MM.1S (cell line): Measurements from ENCODE around the gene JDP2.
A peak's percentile ranks its signal among the peaks of the same experiment; 100 is the strongest.

ENCODE experiments used
- DNase-seq: peaks from one replicate; pipeline ENCODE4 v3.0.0-alpha.2; 2015
- H2AFZ ChIP-seq: fragments of 300-600 bp; sonication (generic); 2 replicates; pipeline ENCODE4 v1.6.0; 2016; ENCODE audit warnings: antibody characterized with exemption, low read length
- H3F3A ChIP-seq: fragments of 300-600 bp; sonication (generic); 2 replicates; pipeline ENCODE4 v1.6.1; 2016; ENCODE audit warnings: mild to moderate bottlenecking, antibody characterized with exemption, low read length, moderate library complexity, mixed read lengths; ENCODE audit not compliant: insufficient read depth
- H3K27ac ChIP-seq: fragments of 300-600 bp; sonication (generic); 2 replicates; pipeline ENCODE4 v1.5.1; 2016; ENCODE audit warnings: mild to moderate bottlenecking, low read length
- H3K27me3 ChIP-seq: fragments of 300-600 bp; sonication (generic); replicated peaks from 2 replicates; pipeline ENCODE4 v1.6.0; 2016; ENCODE audit warnings: low read length; ENCODE audit not compliant: insufficient read depth
- H3K36me3 ChIP-seq: fragments of 300-600 bp; sonication (generic); replicated peaks from 2 replicates; pipeline ENCODE4 v1.6.1; 2016; ENCODE audit warnings: mild to moderate bottlenecking, low read length, mixed read lengths; ENCODE audit not compliant: insufficient read depth
- H3K4me1 ChIP-seq: fragments of 300-600 bp; sonication (generic); 2 replicates; pipeline ENCODE4 v1.6.1; 2016; ENCODE audit warnings: low read length, mixed read lengths
- H3K4me2 ChIP-seq: fragments of 300-600 bp; sonication (generic); 2 replicates; pipeline ENCODE4 v1.6.0; 2016; ENCODE audit warnings: low read depth, low read length
- H3K4me3 ChIP-seq: fragments of 300-600 bp; sonication (generic); 2 replicates; pipeline ENCODE4 v1.5.1; 2016; ENCODE audit warnings: low read length, mixed read lengths
- H3K79me2 ChIP-seq: fragments of 300-600 bp; sonication (generic); 2 replicates; pipeline ENCODE4 v1.6.1; 2016; ENCODE audit warnings: mixed run types, low read length, mixed read lengths
- H3K9ac ChIP-seq: fragments of 300-600 bp; sonication (generic); 2 replicates; pipeline ENCODE4 v1.6.1; 2016; ENCODE audit warnings: low read length, mixed read lengths
- H3K9me2 ChIP-seq: fragments of 300-600 bp; sonication (generic); replicated peaks from 2 replicates; pipeline ENCODE4 v1.6.1; 2016; ENCODE audit warnings: mild to moderate bottlenecking, low read length, mixed read lengths; ENCODE audit not compliant: insufficient read depth
- H3K9me3 ChIP-seq: fragments of 300-600 bp; sonication (generic); replicated peaks from 2 replicates; pipeline ENCODE4 v1.6.1; 2016; ENCODE audit warnings: mild to moderate bottlenecking, low read length, mixed read lengths; ENCODE audit not compliant: insufficient read depth
- H4K20me1 ChIP-seq: fragments of 300-600 bp; sonication (generic); 2 replicates; pipeline ENCODE4 v1.6.1; 2016; ENCODE audit warnings: mild to moderate bottlenecking, low read length, moderate library complexity, mixed read lengths; ENCODE audit not compliant: insufficient read depth
- EZH2 ChIP-seq: fragments of 300-600 bp; sonication (generic); optimal IDR thresholded peaks from 2 replicates; pipeline ENCODE3; 2017; ENCODE audit warnings: low read depth, mild to moderate bottlenecking, antibody characterized with exemption, low read length, mixed read lengths
- EZH2phosphoT487 ChIP-seq: fragments of 300-600 bp; sonication (generic); IDR thresholded peaks from 2 replicates; pipeline ENCODE4 v1.6.1; 2018; ENCODE audit warnings: antibody characterized with exemption, low read length
- TF ChIP-seq, protein P1 (sequence below): fragments of 300-600 bp; sonication (generic); IDR thresholded peaks from 2 replicates; pipeline ENCODE4 v1.5.1; 2016; ENCODE audit warnings: antibody characterized with exemption, low read length, mixed read lengths

JDP2 gene

DNA sequence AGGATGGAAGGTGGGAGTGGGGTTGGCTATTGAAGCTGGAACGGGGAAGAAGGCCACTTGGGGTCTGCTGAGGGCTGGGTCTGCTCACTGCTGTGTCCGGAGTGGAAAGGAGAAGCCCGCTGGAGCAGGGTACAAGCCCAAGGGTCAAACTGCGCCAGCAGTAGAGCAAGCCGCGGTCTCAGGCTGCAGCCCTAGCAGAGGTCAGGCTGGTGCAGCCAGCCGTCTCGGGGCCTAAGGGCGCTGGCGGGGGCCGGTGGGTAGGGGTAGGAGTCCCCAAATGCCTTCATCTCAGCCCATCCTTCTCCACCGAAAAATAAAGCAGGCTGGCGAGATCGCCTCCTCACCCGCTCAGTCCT is 718 bp upstream of the JDP2 start:
- H3K27me3 ChIP-seq, result no peaks in the 10 kb centered on the region
- H3K4me2 ChIP-seq, result peak overlapping the region; percentile 78
- peak overlapping the region; percentile 60 for H3K4me3 ChIP-seq
- peak overlapping the region; percentile 52 for H2AFZ ChIP-seq
- TF ChIP-seq, protein P1, sequence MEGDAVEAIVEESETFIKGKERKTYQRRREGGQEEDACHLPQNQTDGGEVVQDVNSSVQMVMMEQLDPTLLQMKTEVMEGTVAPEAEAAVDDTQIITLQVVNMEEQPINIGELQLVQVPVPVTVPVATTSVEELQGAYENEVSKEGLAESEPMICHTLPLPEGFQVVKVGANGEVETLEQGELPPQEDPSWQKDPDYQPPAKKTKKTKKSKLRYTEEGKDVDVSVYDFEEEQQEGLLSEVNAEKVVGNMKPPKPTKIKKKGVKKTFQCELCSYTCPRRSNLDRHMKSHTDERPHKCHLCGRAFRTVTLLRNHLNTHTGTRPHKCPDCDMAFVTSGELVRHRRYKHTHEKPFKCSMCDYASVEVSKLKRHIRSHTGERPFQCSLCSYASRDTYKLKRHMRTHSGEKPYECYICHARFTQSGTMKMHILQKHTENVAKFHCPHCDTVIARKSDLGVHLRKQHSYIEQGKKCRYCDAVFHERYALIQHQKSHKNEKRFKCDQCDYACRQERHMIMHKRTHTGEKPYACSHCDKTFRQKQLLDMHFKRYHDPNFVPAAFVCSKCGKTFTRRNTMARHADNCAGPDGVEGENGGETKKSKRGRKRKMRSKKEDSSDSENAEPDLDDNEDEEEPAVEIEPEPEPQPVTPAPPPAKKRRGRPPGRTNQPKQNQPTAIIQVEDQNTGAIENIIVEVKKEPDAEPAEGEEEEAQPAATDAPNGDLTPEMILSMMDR, result no peak
- TF ChIP-seq EZH2 (no peak), EZH2phosphoT487 (no peak)
- no peaks in the 10 kb centered on the region for H3K9me3 ChIP-seq
- DNase-seq, result no peak
- H3K9me2 ChIP-seq, result no peaks in the 10 kb centered on the region
- H3F3A ChIP-seq, result no peaks in the 10 kb centered on the region
- peaks cover 10% of the 10 kb centered on the region for H3K4me1 ChIP-seq
- H3K79me2 ChIP-seq, result no peaks in the 10 kb centered on the region
- no peaks in the 10 kb centered on the region for H4K20me1 ChIP-seq
- no peak overlapping the region for H3K9ac ChIP-seq
- H3K36me3 ChIP-seq, result no peaks in the 10 kb centered on the region
- peak overlapping the region; percentile 23; the same call in 1 of the 2 replicates for H3K27ac ChIP-seq

DNA sequence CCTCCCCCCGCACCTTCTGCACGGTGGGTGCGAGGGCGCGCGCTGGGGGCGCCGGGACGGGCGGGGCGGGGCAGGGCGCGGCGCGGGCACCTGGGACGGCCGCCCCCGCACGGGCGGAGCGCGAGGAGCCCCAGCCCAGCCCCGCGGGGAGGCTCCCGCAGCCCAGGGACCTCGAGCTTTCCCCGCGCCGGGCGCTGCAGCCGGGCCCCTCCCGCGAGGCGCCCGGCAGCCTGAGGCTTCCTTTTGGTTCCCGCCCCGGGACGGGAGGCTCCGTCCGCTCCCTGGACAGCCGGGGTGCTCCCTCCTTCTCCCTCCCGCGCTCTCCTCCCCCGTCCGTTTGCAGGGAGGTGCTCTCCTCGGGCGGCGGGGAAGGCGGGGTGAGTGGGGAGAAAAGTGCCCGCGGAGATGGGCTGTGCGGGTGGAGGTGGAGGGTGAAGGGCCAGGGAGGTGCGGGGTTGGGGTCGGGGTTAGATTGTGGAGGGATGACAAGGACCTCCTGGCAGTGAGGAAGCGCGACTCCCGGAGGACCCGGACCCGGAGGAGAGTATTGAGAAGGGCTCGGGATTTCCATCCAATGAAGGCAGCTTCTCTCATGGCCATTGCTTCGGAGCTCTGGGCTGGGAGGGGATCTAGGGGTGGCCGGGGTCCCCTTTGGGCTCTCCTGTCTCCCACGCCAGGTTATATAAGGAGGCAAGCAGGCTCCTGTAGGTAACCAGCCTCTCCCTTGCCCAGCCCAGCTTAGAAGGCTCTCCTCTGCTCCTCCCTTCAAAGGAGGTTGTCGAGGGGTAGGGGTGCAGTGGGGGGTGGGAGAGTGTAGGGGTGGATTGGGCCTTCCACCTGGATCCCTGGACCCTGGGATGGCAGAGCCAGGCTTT is 645 bp downstream of the JDP2 start:
- no peak for DNase-seq
- Histone ChIP-seq H3K4me1 (peaks cover 10% of the 10 kb centered on the region), H2AFZ (no peak overlapping the region), H3K4me3 (peak overlapping the region; percentile 43; the same call in 1 of the 2 replicates), H3K4me2 (peak overlapping the region; percentile 37; the same call in 1 of the 2 replicates), H3K27ac (no peak overlapping the region), H3K79me2 (no peaks in the 10 kb centered on the region), H3K9me2 (no peaks in the 10 kb centered on the region), H3F3A (no peaks in the 10 kb centered on the region), H3K9me3 (no peaks in the 10 kb centered on the region), H3K36me3 (no peaks in the 10 kb centered on the region), H3K9ac (no peak overlapping the region), H4K20me1 (no peaks in the 10 kb centered on the region), H3K27me3 (no peaks in the 10 kb centered on the region)
- no peak for TF ChIP-seq EZH2phosphoT487
- TF ChIP-seq, protein P1, result no peak
- TF ChIP-seq EZH2, result no peak

DNA sequence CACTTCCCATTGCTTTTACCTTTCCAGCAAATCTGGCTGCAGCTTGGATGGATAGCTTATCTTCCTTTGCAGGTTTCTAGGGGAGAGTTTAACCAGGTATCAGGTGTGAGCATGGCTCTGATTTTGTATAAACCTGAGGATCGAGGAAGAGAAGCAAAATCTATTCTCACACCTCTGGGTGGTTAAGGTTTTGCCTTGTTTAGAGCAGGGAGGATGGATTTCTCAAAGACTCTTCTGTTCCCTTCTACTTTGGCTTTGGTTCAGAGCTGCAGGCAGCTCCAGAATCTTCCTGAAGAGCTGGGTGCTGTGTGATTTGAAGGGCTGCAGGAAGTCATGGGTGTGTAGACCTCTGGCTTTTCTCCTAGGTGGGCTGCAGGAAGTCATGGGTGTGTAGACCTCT is 1.7 kb downstream of the JDP2 start:
- no peak overlapping the region for H3K4me2 ChIP-seq
- H3K9ac ChIP-seq, result no peak overlapping the region

More for the DNA sequence above, 1.7 kb downstream of the JDP2 start:
- H4K20me1 ChIP-seq, result no peaks in the 10 kb centered on the region
- H2AFZ ChIP-seq, result no peak overlapping the region
- no peak overlapping the region for H3K4me3 ChIP-seq
- peaks cover 10% of the 10 kb centered on the region for H3K4me1 ChIP-seq
- H3K9me3 ChIP-seq, result no peaks in the 10 kb centered on the region
- H3K27me3 ChIP-seq, result no peaks in the 10 kb centered on the region
- no peak overlapping the region for H3K27ac ChIP-seq
- TF ChIP-seq EZH2 (no peak), EZH2phosphoT487 (no peak)
- TF ChIP-seq, protein P1, result no peak
- H3K36me3 ChIP-seq, result no peaks in the 10 kb centered on the region
- no peaks in the 10 kb centered on the region for H3K79me2 ChIP-seq
- H3F3A ChIP-seq, result no peaks in the 10 kb centered on the region
- DNase-seq, result no peak
- no peaks in the 10 kb centered on the region for H3K9me2 ChIP-seq
